GM12878 (cell line): ENCODE measurements around the gene SLC46A2.

Source experiments
- ATF2 ChIP-seq: IDR thresholded peaks from 2 replicates; pipeline ENCODE4 v1.6.1; 2012; ENCODE audit warnings: low read length, inconsistent platforms
- CHD1 ChIP-seq: IDR thresholded peaks from 2 replicates; pipeline ENCODE4 v1.6.1; 2012; ENCODE audit warnings: low read depth, low read length, improper control_type of control experiment
- DPF2 ChIP-seq: fragments of 450-650 bp; IDR thresholded peaks from 2 replicates; pipeline ENCODE4 v1.6.1; 2017; ENCODE audit warnings: mild to moderate bottlenecking
- POLR2A ChIP-seq: IDR thresholded peaks from 2 replicates; pipeline ENCODE4 v1.6.1; 2011; ENCODE audit warnings: low read depth, mild to moderate bottlenecking, low read length
- POLR2AphosphoS5 ChIP-seq: IDR thresholded peaks from 2 replicates; pipeline ENCODE4 v1.6.1; 2011; ENCODE audit warnings: mild to moderate bottlenecking, low read length, inconsistent platforms
- RAD21 ChIP-seq: IDR thresholded peaks from 2 replicates; pipeline ENCODE4 v1.6.1; 2011; ENCODE audit warnings: mild to moderate bottlenecking, low read depth, low read length, moderate library complexity; ENCODE audit not compliant: insufficient read depth
- USF2 ChIP-seq: IDR thresholded peaks from 2 replicates; pipeline ENCODE4 v1.6.1; 2011; ENCODE audit warnings: low read depth, low read length, improper control_type of control experiment, borderline replicate concordance
- ZBTB33 ChIP-seq: fragments of 450-650 bp; IDR thresholded peaks from 2 replicates; pipeline ENCODE4 v1.6.1; 2017; ENCODE audit warnings: mild to moderate bottlenecking
- TF ChIP-seq, protein P1 (sequence below), 3 experiments: IDR thresholded peaks in 2 of 3; conservative IDR thresholded peaks in 1 of 3; 2 replicates each; pipeline ENCODE4 v1.5.1; 2011; ENCODE audit warnings: low read depth in 3 of 3, low read length in 3 of 3, mild to moderate bottlenecking in 3 of 3, control low read depth in 2 of 3, moderate library complexity in 2 of 3, inconsistent platforms in 1 of 3, mixed read lengths in 1 of 3; ENCODE audit not compliant: control insufficient read depth in 2 of 3, insufficient read depth in 1 of 3; ENCODE audit errors: extremely low read depth in 1 of 3

- TF ChIP-seq POLR2A (no peak), POLR2AphosphoS5 (no peak), RAD21 (no peak), ZBTB33 (no peak), CHD1 (no peak), DPF2 (no peak), USF2 (no peak), ATF2 (no peak)
- TF ChIP-seq, protein P1, sequence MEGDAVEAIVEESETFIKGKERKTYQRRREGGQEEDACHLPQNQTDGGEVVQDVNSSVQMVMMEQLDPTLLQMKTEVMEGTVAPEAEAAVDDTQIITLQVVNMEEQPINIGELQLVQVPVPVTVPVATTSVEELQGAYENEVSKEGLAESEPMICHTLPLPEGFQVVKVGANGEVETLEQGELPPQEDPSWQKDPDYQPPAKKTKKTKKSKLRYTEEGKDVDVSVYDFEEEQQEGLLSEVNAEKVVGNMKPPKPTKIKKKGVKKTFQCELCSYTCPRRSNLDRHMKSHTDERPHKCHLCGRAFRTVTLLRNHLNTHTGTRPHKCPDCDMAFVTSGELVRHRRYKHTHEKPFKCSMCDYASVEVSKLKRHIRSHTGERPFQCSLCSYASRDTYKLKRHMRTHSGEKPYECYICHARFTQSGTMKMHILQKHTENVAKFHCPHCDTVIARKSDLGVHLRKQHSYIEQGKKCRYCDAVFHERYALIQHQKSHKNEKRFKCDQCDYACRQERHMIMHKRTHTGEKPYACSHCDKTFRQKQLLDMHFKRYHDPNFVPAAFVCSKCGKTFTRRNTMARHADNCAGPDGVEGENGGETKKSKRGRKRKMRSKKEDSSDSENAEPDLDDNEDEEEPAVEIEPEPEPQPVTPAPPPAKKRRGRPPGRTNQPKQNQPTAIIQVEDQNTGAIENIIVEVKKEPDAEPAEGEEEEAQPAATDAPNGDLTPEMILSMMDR (IDR thresholded peaks at IDR 0.05 in 2 of 3, conservative IDR thresholded peaks at IDR 0.05 in 1 of 3; ENCODE audit: control insufficient read depth in 2 of 3, extremely low read depth in 1 of 3, insufficient read depth in 1 of 3, low read depth in 3 of 3, low read length in 3 of 3): no peak
Measured at GRCh38 chr9:112866662-112867274, 23.9 kb downstream of the SLC46A2 start.
